Caki2 (cell line): ENCODE data around the gene CDKAL1. TPM values are rescaled to one million over a fixed set of nuclear protein-coding genes. Genes with fewer than 3 reads are reported as not detected.
A peak's percentile ranks its signal among the peaks of the same experiment; 100 is the strongest.
"Not testable (repeated sequence)": the region's sequence is repeated elsewhere in the genome, so short reads cannot be mapped to it uniquely, and the experiment has no call there.

Experiments
- DNase-seq: peaks from one replicate; pipeline ENCODE4 v3.0.0-alpha.2; 2015; ENCODE audit warnings: low read depth
- in situ Hi-C: cut with HindIII; loops from 2 replicates; pipeline ENCODE4 v1.10.0; 2016; ENCODE audit warnings: low sequenced_read_pairs, low pct_unique_long_range_greater_than_20kb, mixed read lengths
- total RNA-seq: library from RNA; depleted of rRNA; stranded (reverse); fragments of >200 nt; shearing (Covaris generic); gene quantifications from 2 replicates; pipeline ENCODE4 v1.2.3, GENCODE V29; 2014; ENCODE audit warnings: low replicate concordance

CDKAL1 gene
- total RNA-seq, 1 experiment from 2014 or later, result 40.9 TPM

- peak; percentile 93 for DNase-seq
- in situ Hi-C loops, result no loop called here
Measured at GRCh38 chr6:20542927-20543602, 8.8 kb downstream of the CDKAL1 start.

- DNase-seq, result no peak
- in situ Hi-C loops, result no loop called here
Measured at GRCh38 chr6:20548264-20548663, 14.0 kb downstream of the CDKAL1 start.

- DNase-seq, in situ Hi-C loops: not testable (repeated sequence)
Measured at GRCh38 chr6:20549398-20549797, 15.1 kb downstream of the CDKAL1 start.

GRCh38 chr6:20554326-20554725 lies 20.1 kb downstream of the CDKAL1 start:
- in situ Hi-C loops, result no loop called here
- DNase-seq, result no peak

- no peak for DNase-seq
- in situ Hi-C loops, result no loop called here
Measured at GRCh38 chr6:20554817-20555216, 20.6 kb downstream of the CDKAL1 start.

GRCh38 chr6:20559924-20560551 lies 25.8 kb downstream of the CDKAL1 start:
- in situ Hi-C loops, result no loop called here
- DNase-seq, result no peak

- no peak for DNase-seq
- in situ Hi-C loops, result no loop called here
Measured at GRCh38 chr6:20563377-20563776, 29.1 kb downstream of the CDKAL1 start.

- in situ Hi-C loops, result no loop called here
- peak; percentile 39 for DNase-seq
Measured at GRCh38 chr6:20564269-20564668, 30.0 kb downstream of the CDKAL1 start.

GRCh38 chr6:20564777-20565176 lies 30.5 kb downstream of the CDKAL1 start:
- no peak for DNase-seq
- in situ Hi-C loops, result no loop called here

- DNase-seq, result no peak
- in situ Hi-C loops, result no loop called here
Measured at GRCh38 chr6:20565342-20565741, 31.1 kb downstream of the CDKAL1 start.

- in situ Hi-C loops, result no loop called here
- no peak for DNase-seq
Measured at GRCh38 chr6:20566109-20566508, 31.9 kb downstream of the CDKAL1 start.

GRCh38 chr6:20569000-20569610 lies 34.8 kb downstream of the CDKAL1 start:
- peak; percentile 16 for DNase-seq
- in situ Hi-C loops, result no loop called here

GRCh38 chr6:20571261-20571660 lies 37.0 kb downstream of the CDKAL1 start:
- in situ Hi-C loops, result no loop called here
- no peak for DNase-seq

- no peak for DNase-seq
- in situ Hi-C loops, result no loop called here
Measured at GRCh38 chr6:20572288-20572687, 38.0 kb downstream of the CDKAL1 start.

GRCh38 chr6:20572940-20573339 lies 38.7 kb downstream of the CDKAL1 start:
- in situ Hi-C loops, result no loop called here
- DNase-seq, result no peak

- no peak for DNase-seq
- in situ Hi-C loops, result no loop called here
Measured at GRCh38 chr6:20574355-20574754, 40.1 kb downstream of the CDKAL1 start.

- no peak for DNase-seq
- in situ Hi-C loops, result no loop called here
Measured at GRCh38 chr6:20575125-20575524, 40.9 kb downstream of the CDKAL1 start.

GRCh38 chr6:20575704-20576451 lies 41.6 kb downstream of the CDKAL1 start:
- no peak for DNase-seq
- in situ Hi-C loops, result no loop called here

GRCh38 chr6:20577173-20577688 lies 43.0 kb downstream of the CDKAL1 start:
- no peak for DNase-seq
- in situ Hi-C loops, result no loop called here
